GM19468 (cell line): Measurements from ENCODE around the gene GPR161.
"Not testable (repeated sequence)": the region's sequence is repeated elsewhere in the genome, so short reads cannot be mapped to it uniquely, and the experiment has no call there.

Source experiments
- ATAC-seq: cut with Tn5 transposase; IDR thresholded peaks from one replicate; pipeline ENCODE4 v1.9.1; 2021; ENCODE audit warnings: mild to moderate bottlenecking, moderate library complexity, moderate number of reproducible peaks; ENCODE audit not compliant: unreplicated experiment; ENCODE audit errors: extremely low read depth

The GPR161 gene

DNA sequence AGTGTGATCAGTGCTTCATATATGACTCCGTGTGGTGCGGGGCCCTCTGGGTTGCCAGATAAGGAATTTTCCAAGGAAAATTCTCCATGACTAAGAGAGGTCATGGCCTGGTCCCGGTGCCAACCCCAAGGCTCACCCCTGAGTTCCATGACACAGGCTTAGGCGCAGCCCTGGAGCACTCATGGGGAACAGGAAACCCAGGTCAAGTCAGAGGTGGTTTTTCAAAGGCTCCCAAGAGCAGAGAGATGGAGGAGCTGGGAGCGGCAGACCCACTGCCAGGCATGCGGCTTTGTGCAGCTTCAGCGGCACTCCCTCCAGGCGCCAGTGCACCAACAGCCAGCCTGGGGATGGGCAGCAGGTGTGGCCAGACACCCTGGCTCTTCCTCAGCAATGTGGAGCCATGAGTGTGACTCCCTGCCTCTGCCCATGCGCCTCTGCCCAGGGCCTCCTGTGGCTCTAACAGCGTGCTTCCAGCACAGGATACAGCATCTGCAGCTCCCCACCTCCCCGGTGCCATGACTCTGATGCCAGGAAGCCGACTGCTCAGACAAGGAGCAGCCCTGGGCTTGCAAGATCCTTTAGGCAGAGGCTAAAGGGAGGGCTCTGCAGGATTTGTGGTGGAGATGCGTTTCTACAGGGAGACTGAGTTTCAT, 47.3 kb downstream of the GPR161 start:
- ATAC-seq = no peak

- no peak for ATAC-seq
Observed at GRCh38 chr1:168088511-168089325, 48.0 kb downstream of the GPR161 start.

DNA sequence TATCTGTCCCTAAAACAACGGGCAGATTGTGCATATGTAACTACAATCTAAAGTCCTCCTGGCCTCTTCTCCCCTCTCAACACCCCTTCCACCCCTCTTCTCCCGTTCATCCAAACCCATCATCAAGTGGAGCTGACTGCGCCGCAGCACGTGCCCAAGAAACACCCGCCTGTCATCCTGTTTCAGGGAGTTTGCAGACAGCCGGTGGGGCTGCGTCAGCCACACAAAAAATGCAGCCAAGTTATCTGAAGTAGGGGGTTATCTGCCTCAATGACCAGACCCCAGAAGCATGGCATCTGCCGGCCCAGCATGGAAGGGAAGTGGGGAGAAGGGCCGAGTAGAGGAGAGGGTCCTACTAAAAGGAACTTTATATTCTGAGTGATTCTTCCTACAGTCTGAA, 49.0 kb downstream of the GPR161 start:
- ATAC-seq = no peak

DNA sequence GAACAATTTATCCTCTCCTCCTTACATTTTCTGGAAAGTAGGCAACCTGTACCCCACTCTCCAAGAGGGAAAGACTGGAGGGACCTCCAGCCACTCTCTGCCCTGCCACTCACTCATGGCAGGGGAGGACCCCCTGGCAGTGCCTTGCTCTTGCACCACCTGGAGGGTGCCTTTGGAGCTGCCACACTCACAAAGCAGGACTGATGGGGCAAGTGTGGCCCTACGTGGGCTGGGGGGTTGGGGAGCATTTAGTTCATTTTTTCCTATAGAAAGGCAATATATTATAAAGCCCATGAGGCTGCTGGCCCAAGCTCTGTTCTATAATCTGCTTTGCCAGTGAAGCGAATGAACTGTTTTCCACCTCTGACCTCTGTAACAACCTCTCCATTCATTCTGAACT, 50.3 kb downstream of the GPR161 start:
- ATAC-seq = no peak

DNA sequence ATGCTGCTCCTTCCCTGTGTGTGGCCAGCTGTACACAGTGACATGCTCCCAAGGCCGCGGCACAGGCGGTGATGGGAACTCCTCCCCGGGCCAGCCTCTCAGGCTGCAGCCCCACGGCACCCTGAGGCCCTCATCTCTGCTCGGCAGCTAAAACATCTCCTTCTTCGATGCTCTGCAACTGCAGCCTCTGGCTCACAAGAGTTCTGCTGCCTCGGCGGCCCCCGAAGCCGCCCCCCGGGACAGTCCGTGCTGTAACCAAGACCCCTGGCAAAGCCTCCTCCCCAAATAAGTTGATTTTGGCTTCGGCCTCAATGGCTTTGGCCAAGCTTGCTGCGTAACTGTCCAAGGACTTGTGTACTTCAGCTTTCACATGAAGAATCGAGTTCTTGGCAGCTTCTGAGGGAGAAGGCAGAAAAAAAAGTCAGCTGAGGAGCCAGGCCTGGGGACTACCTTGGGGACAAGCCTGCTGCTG, 51.3 kb downstream of the GPR161 start:
- ATAC-seq = no peak

DNA sequence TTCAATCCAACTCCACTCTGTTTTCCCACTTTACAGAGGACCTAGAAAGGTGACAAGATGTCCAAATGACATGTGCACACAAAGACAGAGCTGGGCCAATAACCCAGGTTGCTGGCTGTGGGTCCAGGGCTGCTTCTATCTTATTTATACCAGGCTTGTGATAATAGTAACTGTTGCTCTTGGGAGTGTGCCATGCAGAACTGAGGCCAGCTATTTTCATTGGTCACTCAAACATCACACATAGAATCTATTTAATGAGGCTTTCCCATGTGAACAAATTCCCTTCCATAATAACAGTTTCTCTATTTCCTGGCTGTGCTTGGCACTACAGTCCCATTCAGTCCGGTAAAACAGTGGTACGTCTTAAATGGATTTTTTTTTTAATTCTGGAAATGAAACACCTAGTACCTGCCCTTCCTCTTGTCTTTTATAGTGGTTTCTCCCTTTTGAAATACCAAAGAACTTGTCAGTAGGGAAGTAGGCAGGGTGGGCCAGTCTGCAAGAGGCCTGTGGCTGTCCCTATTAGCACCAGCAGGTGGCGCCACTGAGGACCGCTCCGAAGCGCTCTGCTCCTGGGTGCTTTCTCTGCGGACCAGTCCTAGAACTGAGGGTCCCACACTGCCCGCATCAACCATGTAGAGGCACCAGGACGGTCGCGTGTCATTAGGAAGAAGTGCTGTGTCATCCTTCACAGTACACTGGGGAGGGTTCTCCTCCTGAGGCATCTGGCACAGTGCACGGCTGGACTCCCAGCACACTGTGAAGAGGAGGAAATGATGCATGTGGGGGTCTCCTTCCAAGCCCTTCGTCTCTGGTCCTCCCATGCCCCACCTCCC, 52.1 kb downstream of the GPR161 start:
- ATAC-seq = no peak

DNA sequence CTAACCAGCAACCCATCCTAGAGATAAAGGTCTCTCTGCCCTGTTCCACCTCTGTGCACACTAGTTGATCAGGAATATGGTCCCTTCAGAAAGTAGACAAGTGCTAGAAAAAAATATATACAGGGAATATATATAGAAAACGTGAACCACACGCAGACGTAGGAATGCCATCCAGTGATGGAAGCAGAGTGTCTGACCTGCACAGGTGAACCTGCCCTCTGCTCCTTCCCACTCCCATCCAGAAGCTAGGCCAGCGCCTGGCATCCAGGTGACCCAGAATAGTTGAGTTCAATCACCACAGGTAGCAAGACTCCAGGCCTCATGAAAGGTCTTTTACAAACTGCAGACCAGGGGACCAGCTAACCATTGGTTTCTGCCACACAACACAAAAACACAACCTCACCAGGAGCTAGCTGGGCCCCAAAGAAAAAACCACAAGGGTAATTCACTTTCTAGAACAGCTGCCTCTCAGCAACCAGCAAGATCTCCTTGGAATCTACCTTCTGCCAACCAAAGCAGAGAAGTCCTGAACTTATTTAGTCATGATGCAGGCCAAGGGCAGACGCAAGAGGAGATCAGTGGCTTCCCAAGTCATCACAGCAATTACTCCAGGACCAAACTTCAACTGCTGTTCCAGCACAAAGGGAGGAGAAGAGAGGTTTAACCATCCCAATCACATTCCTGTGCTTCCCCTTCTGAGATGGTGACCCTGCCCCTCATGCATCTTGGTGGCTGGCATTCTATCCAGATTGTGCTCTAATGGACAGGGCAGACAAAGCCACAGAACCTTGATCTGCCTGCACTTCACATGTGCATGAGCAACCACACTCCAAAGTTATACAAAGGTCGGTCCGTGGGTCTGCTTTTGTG, 53.0 kb downstream of the GPR161 start:
- no peak for ATAC-seq

DNA sequence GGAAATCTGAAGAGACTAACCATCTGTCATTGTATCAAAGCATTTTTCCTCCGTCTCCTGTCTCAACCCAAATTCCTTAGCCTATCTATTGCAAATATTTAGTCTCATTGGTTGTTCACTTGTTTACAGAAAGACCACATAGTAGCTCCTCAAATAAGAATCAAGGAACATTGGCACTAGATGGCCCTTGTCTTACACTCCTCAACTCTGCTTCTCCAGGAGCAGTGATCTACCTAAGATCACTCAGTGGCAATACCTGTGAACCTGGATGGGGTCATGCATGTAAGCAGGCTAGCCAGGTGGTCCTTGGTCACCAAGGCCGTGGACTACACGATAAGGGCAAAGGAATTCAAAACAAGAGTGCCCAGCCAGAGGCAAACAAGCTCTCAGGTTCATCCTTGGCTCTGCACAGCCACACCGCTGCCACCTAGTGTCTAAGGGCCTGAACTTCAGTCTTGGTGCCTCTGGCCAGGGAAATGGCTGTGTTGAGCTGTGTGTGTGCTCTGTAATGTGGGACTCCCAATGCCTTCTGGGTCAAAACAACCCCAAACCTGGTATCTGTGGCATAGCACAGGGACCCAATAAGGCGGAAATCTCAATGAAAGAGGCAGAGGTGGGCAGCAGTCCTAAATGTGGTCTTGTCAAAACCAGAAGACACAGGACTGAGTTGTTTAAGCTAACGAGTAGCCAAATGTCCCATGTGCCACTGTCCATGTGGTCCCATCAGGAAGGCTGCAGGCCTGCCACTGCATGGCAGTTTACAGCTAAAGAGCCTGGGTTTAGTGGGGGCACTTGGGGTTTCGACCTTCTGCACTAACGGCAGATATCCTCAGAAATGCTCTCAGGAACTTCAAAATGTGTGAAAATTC, 54.5 kb downstream of the GPR161 start:
- ATAC-seq = peak; percentile 53

GRCh38 chr1:168081373-168082007, 55.2 kb downstream of the GPR161 start:
- ATAC-seq = no peak

DNA sequence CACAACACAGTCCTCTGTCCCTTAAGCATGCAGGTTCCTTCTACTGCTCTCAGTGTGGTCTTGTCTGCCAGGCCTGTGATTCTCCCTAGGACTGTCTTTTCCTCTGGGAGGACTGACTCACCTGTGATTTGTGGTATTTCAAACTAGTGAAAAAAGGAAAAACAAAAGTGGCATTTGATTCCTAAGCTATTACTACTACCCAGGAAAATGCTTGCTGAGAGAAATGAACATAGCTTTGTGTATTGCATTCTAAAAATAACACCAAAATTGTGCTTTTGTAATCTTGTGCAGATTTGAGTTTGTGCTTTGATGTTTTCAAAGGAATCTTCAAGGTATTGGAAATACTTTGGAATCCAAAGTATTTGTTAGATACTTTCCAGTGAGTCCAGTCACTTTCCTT, 57.0 kb downstream of the GPR161 start:
- no peak for ATAC-seq

DNA sequence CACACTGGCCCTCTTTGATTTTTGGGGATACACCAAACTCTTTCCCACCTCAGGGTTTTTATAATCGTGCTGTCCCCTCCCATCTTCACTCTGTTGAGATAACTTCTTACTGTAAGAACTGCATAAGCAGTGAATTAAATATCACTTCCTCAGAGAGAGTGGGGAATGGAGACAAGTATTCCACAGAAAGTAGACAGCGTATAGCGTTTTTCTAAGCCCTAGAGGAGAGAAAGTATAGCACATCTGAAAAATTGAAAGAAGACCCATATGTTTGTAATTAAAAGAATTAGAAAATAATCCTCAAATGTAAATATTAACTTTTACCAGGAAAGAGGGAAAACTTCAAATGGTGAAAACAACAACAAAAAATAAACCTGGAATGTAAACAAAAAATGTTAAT, 67.3 kb downstream of the GPR161 start:
- ATAC-seq = no peak

DNA sequence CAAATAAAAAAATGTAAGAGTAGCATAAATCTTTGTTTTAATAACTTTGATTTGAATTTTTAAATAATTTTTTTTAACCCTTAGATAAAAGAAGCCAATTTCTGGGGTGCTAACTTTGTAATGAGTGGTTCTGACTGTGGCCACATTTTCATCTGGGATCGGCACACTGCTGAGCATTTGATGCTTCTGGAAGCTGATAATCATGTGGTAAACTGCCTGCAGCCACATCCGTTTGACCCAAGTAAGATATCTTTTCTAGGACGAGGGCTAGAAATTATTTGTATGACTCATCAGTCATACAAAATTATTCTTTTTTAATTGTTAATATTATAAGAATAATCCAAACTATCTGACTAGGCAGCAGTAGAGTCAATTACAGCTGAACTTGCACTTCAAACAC, 71.2 kb downstream of the GPR161 start:
- ATAC-seq = no peak

DNA sequence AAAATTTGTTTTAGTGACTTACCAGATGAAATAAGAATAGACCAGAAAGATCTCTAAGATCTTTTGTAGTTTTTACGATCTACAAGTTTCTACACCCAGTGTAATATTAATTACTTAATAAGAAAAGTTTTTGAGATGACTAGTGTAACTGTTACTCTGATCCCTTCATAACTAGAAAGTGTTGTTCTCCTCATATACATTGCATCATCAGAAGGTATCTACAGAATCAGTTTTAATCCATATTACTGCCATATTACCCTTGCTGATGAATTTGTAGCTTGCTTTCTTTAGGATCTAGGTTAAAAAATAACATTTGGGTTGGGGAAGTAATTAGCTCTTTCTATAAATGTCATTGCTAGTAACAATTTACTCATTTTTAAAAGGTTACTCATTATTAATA, 72.5 kb downstream of the GPR161 start:
- ATAC-seq = no peak

DNA sequence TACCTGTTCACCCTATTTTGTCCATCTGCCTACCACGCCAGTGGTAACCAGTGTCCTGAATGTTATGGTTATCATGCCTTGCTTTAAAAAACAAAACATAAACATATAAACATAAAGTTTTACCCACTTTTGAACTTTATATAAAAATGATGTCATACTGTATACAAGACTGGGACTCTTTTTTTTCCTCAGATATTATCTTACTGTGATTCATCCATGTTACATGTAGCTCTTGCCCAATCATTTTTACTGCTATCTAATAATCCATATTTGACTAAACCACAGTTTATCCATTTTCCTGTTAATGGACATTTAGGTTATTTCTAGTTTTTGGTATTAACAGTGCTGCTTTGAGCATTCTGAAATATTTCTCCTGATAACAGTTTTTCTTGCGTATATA, 78.8 kb downstream of the GPR161 start:
- ATAC-seq = no peak

GRCh38 chr1:168057355-168057754, 79.4 kb downstream of the GPR161 start:
- ATAC-seq = no peak

DNA sequence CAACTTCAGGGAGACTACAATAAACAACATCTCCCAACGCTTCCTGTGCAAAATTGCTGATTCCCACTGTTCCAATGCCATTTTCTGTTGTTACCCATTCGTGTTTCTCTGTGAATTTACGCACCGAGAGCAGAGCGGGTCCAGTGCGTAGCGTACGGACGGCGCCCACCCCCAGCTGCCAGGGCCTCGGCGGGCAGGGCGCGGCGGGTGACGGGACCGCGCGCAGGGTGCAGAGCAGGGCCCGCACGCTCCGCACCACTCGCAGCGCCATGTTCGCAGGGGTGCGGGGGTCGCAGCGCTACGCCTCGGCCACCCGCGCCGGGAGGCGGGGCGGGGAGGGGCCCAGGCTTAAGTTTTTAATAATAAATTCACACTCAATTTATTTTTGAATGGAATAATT, 80.6 kb downstream of the GPR161 start:
- not testable (repeated sequence) for ATAC-seq

DNA sequence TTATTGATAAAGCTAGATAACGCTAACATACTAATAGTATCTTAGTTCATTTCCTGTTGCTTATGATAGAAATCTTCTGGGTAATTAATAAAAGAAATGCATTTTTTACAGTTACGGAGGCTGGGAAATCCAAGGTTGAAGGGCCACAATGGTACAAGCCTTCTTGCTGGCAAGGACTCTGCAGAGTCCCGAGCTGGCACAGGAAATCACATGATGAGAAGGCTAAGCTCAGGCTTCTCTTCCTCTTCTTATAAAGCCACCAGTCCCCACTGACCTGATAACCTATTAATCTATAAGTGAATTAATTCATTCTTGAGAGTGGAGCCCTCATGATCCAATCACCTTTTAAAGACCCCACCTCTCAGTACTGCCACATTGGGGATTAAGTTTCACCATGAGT, 82.6 kb downstream of the GPR161 start:
- ATAC-seq = no peak

DNA sequence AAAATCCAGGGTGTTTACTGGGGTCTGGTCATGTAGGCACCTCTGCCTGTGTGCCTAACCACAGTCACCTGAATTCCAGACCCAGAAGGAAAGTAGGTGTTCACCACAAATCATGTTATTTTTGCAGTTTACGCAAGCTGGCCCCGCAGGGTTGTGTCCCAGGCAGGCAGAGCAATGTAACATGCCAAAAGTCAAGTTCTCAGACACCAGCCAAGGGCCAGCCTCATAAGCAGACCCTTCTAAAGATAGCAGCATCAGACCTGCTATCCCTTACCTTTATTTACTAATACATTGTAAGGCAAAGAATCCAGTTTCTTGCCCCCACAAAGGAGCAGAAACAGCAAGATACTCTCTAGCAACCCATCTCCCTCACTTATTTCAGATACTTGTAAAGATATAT, 83.0 kb downstream of the GPR161 start:
- ATAC-seq = no peak

- no peak for ATAC-seq
Observed at GRCh38 chr1:168050880-168051279, 85.8 kb downstream of the GPR161 start.
